DND-41 (cell line): ENCODE data around the gene GREM2.

Experiments used
- ATAC-seq: fragments of 200-7000 bp; cut with Tn5 transposase; 3 replicates; pipeline ENCODE4 v1.9.1; 2021; ENCODE audit warnings: low read depth; ENCODE audit not compliant: insufficient read depth
- DNase-seq: peaks from one replicate; pipeline ENCODE4 v3.0.0-alpha.2; 2020
- H2AFZ ChIP-seq: 2 replicates; pipeline ENCODE4 v1.6.0; 2012; ENCODE audit warnings: low read depth, low read length
- H3K27ac ChIP-seq: 2 replicates; pipeline ENCODE4 v1.5.1; 2012; ENCODE audit warnings: low read length, inconsistent platforms
- H3K27me3 ChIP-seq: fragments of 200-600 bp; sonication (generic); 2 replicates; pipeline ENCODE4 v1.6.0; 2012; ENCODE audit warnings: low read length, mild to moderate bottlenecking, inconsistent platforms; ENCODE audit not compliant: insufficient read depth, poor library complexity
- H3K36me3 ChIP-seq: 2 replicates; pipeline ENCODE4 v1.5.1; 2012; ENCODE audit warnings: low read length, inconsistent platforms; ENCODE audit not compliant: insufficient read depth
- H3K4me1 ChIP-seq: 2 replicates; pipeline ENCODE4 v1.5.1; 2012; ENCODE audit warnings: mild to moderate bottlenecking, low read length; ENCODE audit not compliant: insufficient read depth
- H3K4me2 ChIP-seq: 2 replicates; pipeline ENCODE4 v1.6.0; 2012; ENCODE audit warnings: mild to moderate bottlenecking, moderate library complexity, low read length, inconsistent platforms; ENCODE audit not compliant: insufficient read depth
- H3K4me3 ChIP-seq, 2 experiments: fragments of 200-600 bp in 1 of 2; shearing (Covaris generic) in 1 of 2; 2 replicates each; pipeline ENCODE4 v1.5.1; 2012 to 2016; ENCODE audit warnings: inconsistent platforms in 2 of 2, low read length in 2 of 2, mild to moderate bottlenecking in 2 of 2, low read depth in 1 of 2, moderate library complexity in 1 of 2
- H3K79me2 ChIP-seq: 2 replicates; pipeline ENCODE4 v1.6.0; 2012; ENCODE audit warnings: low read length, inconsistent platforms; ENCODE audit not compliant: insufficient read depth
- H3K9ac ChIP-seq: 2 replicates; pipeline ENCODE4 v1.6.0; 2012; ENCODE audit warnings: low read depth, mild to moderate bottlenecking, inconsistent platforms, low read length, moderate library complexity
- H3K9me3 ChIP-seq: 2 replicates; pipeline ENCODE4 v1.5.1; 2012; ENCODE audit warnings: low read length, moderate library complexity, mild to moderate bottlenecking, inconsistent platforms; ENCODE audit not compliant: insufficient read depth, severe bottlenecking
- H4K20me1 ChIP-seq: 2 replicates; pipeline ENCODE4 v1.6.0; 2012; ENCODE audit warnings: low read length; ENCODE audit not compliant: insufficient read depth
- EZH2 ChIP-seq: IDR thresholded peaks from 3 replicates; pipeline ENCODE4 v1.6.1; 2012; ENCODE audit warnings: borderline replicate concordance, low read depth, mild to moderate bottlenecking, moderate library complexity, low read length, inconsistent platforms; ENCODE audit not compliant: severe bottlenecking
- TF ChIP-seq, protein P1 (sequence below): IDR thresholded peaks from 2 replicates; pipeline ENCODE4 v1.5.1; 2012; ENCODE audit warnings: borderline replicate concordance, low read length, moderate library complexity, mild to moderate bottlenecking; ENCODE audit not compliant: poor library complexity, severe bottlenecking; ENCODE audit errors: extremely low read depth

The GREM2 gene

DNA sequence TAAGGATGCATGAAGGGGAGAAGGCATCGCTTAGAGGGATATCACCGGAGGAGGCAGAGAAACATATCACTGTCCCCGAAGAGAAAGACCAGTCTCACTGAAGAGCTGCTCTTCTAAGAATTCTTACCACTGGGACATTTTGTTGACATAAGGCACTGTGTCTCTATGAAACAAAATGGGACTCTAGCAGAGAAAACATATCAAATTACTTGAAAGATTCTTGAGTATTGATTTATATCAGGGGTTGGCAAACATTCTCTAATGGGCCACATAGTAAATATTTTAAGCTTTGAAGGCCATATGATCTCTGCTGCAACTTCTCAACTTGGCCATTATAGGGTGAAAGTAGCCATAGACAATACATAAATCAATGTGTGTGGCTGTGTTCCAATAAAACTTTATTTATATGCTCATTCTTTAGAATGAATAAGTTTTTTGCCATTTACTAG lies 41.0 kb upstream of the GREM2 start:
- H2AFZ ChIP-seq = no peak overlapping the region
- no peaks in the 10 kb centered on the region for H3K36me3 ChIP-seq
- no peak overlapping the region for H3K4me2 ChIP-seq
- no peaks in the 10 kb centered on the region for H3K27me3 ChIP-seq
- H3K79me2 ChIP-seq = no peaks in the 10 kb centered on the region
- H3K9me3 ChIP-seq = no peaks in the 10 kb centered on the region
- no peaks in the 10 kb centered on the region for H4K20me1 ChIP-seq
- ATAC-seq (no peak), DNase-seq (no peak)
- no peak overlapping the region for H3K27ac ChIP-seq
- no peak overlapping the region for H3K9ac ChIP-seq
- H3K4me1 ChIP-seq = no peaks in the 10 kb centered on the region
- H3K4me3 ChIP-seq = no peak overlapping the region
- no peak for TF ChIP-seq EZH2
- TF ChIP-seq, protein P1, sequence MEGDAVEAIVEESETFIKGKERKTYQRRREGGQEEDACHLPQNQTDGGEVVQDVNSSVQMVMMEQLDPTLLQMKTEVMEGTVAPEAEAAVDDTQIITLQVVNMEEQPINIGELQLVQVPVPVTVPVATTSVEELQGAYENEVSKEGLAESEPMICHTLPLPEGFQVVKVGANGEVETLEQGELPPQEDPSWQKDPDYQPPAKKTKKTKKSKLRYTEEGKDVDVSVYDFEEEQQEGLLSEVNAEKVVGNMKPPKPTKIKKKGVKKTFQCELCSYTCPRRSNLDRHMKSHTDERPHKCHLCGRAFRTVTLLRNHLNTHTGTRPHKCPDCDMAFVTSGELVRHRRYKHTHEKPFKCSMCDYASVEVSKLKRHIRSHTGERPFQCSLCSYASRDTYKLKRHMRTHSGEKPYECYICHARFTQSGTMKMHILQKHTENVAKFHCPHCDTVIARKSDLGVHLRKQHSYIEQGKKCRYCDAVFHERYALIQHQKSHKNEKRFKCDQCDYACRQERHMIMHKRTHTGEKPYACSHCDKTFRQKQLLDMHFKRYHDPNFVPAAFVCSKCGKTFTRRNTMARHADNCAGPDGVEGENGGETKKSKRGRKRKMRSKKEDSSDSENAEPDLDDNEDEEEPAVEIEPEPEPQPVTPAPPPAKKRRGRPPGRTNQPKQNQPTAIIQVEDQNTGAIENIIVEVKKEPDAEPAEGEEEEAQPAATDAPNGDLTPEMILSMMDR = no peak

DNA sequence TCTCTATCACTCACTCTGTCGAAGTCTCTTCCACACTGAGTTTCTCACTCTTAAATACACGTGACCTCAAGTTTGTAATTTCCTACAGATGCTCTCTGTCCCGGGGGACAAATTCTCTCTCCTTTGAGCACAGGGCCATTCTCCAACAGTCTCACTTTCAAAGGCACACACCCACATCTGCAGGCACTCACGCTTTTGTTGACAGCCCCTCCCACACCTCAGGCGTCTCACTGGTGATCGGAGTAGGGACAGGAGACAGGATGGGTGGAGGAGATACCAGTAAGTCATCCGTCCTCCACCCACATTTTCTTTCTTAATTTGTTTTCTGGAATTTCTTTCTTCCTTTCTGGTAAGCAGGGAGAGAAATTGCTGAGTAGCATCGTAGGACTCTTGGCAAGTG lies 40.6 kb upstream of the GREM2 start:
- Histone ChIP-seq H3K27me3 (no peaks in the 10 kb centered on the region), H3K4me3 (no peak overlapping the region), H3K27ac (no peak overlapping the region), H4K20me1 (no peaks in the 10 kb centered on the region), H3K4me1 (no peaks in the 10 kb centered on the region), H3K79me2 (no peaks in the 10 kb centered on the region), H2AFZ (no peak overlapping the region), H3K36me3 (no peaks in the 10 kb centered on the region), H3K9ac (no peak overlapping the region), H3K4me2 (no peak overlapping the region), H3K9me3 (no peaks in the 10 kb centered on the region)
- no peak for ATAC-seq
- TF ChIP-seq, protein P1 = no peak
- TF ChIP-seq EZH2 = no peak
- no peak for DNase-seq

DNA sequence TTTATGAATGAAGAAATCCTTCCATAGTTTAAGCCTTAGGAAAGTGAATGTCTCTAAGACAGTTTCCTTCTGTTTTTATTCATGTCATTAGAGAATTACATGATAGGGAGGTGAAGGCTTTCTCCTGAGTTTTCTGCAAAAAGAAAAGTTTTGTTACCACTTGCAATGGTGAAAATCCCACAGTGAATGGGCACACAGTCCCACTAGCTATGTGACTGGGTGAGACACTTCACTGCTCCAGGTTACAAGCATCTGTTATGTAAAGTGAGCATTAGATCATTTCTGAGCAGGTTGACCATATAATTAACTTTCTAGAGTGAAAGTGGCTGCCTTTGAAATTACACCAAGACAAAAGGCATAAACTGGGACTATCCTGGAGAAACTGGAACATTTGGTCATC lies 38.9 kb upstream of the GREM2 start:
- H3K79me2 ChIP-seq = no peaks in the 10 kb centered on the region
- no peak overlapping the region for H3K4me3 ChIP-seq
- no peaks in the 10 kb centered on the region for H3K36me3 ChIP-seq
- no peaks in the 10 kb centered on the region for H3K9me3 ChIP-seq
- DNase-seq (no peak), ATAC-seq (no peak)
- no peak overlapping the region for H3K4me2 ChIP-seq
- no peak overlapping the region for H3K9ac ChIP-seq
- no peaks in the 10 kb centered on the region for H3K27me3 ChIP-seq
- no peaks in the 10 kb centered on the region for H3K4me1 ChIP-seq
- H4K20me1 ChIP-seq = no peaks in the 10 kb centered on the region
- no peak for TF ChIP-seq EZH2
- TF ChIP-seq, protein P1 = no peak
- no peak overlapping the region for H2AFZ ChIP-seq
- H3K27ac ChIP-seq = no peak overlapping the region
